NCI-H446 treated with DMSO at 0.1 percent for 48 hours (cell line): Measurements from ENCODE around the gene ADCYAP1R1.

Experiments used
- DNase-seq: peaks from one replicate; lab custom pipeline; 2025; lab: John Stamatoyannopoulos, UW

Gene ADCYAP1R1

DNA sequence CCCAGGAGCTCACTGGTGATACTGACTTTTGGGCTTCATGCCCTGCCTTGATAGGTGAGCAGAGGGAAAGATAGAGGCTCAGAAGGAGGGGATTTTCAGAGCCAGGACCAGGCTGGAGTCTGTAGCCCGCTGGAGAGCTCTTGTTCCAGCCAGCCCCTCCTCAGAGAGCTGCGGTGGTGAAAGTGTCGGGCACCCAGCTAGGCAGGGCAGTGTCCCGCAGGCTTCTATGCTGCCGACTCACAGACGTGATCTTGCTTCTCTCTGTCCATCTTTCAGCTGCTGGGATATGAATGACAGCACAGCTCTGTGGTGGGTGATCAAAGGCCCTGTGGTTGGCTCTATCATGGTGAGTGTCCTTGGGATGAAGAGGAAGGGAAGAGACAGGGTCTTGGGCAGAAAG, 35.2 kb downstream of the ADCYAP1R1 start:
- no peak for DNase-seq

DNA sequence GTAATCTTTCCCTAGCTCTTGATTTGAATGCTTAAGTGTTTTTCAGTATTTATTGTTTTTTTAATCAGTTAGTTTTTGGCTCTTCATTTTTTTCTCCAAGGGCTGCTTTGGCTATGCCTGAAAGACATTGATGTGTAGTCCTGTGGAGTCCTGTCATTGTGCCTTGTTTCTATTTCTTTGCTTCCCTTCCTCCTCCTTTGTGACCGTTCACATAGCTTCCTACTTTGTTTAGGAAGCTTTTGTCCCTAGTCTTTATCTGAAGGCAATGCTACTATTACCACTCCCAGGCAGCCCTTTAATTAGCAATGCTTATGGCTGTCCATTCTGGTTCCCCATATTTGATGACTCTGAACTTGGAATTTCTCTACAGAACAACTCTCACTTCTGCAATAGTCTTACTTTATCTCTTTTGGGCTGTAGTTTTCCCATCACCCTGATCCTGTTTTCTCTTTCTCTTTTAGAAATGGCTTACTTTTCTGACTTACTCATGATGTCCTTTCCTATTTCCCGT, 39.9 kb downstream of the ADCYAP1R1 start:
- no peak for DNase-seq

DNA sequence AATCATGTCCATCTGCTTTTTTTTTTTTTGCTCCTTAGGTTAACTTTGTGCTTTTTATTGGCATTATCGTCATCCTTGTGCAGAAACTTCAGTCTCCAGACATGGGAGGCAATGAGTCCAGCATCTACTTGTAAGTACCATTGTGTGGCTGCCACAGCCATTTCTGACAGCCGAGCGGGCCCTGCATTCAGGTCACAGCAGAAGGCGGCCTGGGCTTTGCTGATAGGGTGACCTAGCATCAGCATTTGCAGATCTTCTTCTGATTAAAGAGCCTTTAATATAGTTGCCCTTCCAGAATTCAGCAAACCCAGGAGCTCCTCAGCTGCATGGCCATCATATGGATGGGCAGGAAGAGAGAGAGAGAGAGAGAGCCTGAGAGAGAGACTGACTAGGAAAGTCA, 40.5 kb downstream of the ADCYAP1R1 start:
- DNase-seq = no peak

DNA sequence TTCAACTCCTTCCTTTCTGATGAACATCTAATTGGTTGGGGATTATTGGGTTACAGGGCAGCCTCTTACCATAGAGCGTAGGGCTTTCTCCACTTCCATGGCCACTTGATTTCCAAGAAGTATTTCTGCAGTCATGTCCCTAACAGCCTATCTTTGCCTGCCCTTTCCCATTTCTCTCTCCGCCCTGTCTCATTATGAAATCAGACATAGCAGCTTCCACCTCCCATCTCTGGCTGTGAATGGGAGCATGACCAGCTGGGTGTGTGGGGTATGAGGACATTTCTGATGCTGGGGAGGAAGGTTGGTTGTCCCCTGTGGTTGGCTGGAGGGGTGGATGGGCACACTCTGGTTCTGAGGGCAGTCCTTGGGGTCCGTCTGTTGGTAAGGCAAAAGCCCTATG, 41.2 kb downstream of the ADCYAP1R1 start:
- no peak for DNase-seq

DNA sequence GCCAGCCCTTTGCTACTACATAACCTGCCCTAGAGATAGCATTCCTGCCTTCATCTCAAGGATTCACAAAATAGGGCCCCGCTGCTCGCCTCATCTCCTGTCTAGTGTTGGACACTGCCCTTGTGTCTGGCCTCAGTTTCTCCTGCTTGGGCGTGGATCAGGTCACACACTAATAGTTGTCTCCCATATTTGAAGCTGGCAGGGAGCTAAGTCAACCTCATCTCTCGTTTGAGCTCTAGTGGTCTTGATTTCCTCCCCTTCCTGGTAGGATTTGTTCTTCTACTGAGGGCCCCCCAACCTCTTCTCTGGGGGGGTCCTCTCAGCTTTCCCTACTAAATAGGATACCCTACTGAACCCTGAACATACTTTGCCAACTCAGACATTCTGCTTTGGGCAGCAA, 42.2 kb downstream of the ADCYAP1R1 start:
- no peak for DNase-seq

DNA sequence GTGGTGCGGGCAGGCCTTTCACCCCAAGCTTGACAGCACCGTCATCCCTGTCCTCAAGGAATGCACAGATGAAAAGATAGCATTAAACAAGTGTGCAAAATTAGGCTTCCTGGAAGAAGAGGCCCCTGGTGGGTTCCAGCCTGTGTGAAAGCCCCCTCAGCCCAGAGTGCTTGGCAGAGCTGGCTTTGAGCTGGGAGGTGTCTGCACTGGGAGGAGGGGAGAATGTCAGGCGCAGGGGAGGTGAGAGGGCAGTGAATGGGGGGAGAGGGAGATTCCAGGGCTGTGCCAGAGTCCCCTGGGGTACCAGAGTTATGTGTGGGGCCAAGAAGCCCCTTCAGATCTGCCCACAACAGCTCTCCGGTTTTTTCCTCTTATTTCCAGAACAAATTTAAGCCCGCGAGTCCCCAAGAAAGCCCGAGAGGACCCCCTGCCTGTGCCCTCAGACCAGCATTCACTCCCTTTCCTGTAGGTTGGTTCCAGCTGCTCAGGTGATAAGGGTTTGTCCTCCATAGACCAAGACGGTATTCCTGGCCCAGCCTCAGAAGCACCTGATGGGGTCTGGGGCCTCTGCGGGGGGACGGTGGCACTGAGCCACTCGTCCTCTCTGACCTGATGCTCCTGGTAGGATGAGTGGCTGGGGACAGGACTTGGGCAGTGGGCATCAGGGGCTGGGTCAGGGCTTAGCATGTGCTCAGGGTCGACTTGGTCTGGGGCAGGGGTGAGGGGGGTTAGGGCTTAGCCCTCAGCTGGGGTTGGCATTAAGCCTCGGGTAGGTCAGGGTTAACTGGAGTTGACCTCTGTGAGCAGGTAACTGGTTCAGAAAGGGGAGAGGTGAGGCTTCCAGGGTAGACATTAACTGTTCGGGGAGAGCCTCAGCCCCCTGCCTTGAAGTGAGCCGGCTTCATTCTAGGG, 43.4 kb downstream of the ADCYAP1R1 start:
- no peak for DNase-seq

DNA sequence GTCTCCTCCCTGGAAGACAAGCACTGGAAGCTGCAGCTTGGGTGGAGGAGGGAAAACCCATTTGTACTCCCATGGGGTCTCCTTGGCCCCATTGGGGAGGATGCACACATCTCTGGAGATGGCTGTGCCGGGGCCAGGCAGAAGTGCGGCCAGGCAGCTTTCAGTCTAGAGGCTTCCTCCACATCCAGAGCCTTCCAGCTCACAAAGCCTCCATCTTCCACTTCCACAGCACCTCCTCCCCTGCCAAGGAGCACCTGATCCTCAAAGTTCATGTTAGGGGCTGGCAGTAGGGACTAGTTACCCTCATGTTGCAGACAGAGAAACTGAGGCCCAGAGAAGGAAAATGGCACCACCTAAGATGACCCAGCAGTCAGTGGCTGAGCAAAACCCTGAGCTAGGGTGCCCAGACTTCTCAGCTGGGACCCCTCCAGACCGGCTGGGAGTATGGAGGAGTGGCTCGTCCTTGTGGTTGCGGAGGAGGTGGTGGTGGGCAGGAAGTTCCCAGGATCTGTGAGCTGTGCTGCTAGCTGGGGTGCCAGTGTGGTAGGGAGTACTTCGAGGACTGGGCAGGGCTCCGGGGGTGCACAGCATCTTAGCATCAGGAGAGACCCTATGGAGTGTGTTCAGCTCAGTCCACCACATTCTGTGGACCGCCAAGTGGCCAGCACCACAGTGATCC, 44.2 kb downstream of the ADCYAP1R1 start:
- DNase-seq = no peak

DNA sequence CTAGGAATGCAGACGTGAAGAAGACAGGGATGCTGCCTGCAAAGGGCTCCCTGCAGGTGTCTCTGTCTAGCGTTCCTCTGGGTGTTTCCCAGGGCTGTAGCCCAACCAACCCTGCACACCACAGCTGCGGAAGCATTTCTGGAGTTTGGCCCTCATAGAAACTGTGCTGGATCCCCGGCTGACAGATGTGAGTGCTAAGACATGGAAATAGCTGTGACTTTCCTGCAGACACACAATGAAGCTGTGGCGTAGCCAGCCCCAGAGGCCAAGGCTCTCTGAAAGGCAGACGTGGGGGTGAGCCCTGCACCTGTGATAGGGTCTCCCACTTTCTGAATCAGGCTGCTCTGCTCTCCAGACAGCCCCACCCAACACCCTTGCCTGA, 44.8 kb downstream of the ADCYAP1R1 start:
- no peak for DNase-seq

DNA sequence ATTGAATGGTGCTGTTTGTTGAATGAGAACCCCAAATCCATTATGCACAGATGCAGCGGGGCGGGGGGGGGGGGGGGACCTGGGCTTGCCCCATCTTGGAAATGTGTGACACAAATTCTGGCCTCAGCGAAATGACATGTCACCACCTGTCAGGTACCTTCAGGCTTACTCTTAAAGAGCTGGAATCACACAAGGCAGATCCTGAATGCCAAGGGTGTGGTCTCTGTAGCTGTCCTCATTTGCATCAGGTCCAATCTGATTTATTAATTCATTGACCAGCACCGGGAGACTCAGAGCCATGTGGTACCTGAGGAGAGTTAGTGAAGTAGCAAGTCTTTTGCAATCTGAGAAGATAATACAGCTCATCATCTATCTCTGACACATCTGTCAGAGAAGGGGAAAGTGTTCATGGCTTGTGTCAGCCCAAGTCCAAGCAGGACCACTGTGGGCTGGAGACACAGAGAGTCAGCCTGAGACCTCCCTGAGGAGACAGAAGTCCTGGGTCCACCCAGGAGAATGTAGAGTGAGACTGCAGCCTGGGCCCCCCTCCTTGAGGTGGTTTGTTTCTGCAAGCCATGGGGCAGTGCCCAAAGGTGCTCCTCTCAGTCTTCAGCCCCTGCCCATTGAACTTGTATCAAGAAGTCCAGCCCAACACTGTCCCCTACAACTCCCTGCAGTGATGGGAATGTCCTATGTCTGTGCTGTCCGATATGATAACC, 46.7 kb downstream of the ADCYAP1R1 start:
- no peak for DNase-seq

DNA sequence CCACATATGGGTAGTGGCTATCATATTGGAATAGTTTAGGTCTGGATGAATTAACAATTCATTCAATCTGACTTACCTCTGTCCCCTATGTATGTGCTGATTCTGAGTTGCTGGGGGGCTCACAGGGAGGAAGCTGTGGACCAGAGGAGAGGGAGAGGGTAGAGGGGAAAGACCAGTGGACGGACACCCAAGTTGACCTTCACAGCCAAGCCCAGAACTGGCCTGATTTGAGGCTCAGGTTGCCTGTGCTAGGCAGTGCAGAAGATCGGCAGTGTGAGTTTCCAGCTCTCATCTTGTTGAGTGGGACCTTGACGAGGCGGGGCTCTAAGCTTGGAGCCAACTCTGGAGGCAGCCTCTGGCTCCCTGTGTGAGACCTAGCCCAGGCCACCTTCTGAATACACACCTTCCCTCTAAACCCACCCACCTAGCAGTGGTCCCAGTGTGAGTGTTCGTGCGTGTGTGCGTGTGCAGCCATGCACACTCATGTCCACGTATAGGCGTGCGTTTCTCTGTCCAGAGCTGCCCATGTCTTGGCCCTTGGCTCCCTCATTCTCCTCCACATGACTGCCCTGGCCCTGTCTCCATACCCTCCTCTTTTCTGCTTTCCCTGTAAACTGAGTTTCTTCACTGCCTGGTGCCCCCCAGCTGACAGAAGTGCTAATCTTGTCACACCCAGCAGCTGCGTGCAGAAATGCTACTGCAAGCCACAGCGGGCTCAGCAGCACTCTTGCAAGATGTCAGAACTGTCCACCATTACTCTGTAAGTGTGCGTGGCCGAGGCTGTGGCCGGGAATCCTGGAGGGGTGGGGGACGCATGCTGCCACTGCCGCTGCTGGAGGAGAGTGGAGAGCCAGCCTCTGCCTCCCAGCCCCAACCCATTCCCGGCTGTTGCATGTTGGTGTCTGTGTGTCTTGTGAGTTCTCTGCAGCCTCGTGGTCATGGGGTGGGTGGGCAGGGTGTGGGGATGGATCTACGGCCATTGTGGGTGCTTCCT, 47.6 kb downstream of the ADCYAP1R1 start:
- DNase-seq = no peak

DNA sequence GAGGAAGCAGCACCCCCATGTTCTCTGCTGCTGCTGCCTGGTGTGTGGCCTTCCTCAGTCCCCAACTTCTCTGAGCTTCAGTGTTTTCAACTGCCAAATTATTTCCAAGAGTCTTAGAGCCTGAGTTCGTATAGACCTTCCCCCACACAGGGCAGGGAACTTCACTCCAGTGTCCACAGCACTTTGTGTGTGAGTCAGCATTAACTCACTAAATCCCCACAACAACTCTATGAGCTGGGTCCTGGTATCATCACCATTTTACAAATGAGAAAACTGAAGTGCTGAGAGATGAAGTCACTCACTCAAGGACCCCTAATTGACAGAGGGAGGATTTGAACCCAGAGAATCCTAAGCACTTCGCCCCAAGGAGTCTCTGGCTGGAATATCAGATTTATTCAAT, 48.3 kb downstream of the ADCYAP1R1 start:
- no peak for DNase-seq

DNA sequence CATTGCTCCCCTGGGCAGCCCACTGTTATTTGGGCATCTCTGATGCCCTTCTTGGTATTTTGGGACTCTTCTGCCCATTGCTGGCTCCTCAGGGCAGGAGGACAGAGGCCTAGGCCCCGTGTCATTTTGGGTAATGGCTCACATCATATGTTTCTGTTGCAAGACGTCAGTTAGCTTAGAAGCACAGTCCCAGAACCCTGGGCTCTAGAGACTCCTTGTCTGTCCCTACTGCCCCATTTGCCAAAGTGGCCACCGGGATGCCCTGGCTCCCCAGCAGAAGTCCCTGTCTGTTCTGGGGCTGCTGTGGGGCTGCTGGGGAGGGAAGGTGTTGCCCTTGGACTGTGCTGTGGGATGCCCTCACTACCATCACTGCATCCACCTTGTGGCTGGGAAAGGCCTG, 48.8 kb downstream of the ADCYAP1R1 start:
- DNase-seq = no peak

DNA sequence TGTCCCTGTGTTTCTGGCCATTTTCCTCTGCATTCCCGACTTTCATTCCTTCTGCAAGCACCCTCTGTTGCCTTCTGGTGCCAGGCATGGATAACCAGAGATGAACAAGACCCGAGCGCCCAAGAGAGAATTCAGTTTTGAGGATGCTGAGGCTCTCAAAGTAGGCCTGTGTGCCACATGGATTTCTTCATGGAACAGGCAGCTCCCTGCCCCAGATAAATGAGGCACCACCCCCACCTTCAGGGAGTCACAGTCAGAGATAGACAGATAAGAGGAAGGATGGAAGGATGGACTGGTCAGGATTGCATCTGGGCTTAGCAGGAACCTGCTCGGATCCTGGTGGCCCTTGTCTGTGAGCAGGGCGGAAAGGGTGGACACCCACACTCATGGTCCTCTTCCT, 49.4 kb downstream of the ADCYAP1R1 start:
- DNase-seq = no peak

DNA sequence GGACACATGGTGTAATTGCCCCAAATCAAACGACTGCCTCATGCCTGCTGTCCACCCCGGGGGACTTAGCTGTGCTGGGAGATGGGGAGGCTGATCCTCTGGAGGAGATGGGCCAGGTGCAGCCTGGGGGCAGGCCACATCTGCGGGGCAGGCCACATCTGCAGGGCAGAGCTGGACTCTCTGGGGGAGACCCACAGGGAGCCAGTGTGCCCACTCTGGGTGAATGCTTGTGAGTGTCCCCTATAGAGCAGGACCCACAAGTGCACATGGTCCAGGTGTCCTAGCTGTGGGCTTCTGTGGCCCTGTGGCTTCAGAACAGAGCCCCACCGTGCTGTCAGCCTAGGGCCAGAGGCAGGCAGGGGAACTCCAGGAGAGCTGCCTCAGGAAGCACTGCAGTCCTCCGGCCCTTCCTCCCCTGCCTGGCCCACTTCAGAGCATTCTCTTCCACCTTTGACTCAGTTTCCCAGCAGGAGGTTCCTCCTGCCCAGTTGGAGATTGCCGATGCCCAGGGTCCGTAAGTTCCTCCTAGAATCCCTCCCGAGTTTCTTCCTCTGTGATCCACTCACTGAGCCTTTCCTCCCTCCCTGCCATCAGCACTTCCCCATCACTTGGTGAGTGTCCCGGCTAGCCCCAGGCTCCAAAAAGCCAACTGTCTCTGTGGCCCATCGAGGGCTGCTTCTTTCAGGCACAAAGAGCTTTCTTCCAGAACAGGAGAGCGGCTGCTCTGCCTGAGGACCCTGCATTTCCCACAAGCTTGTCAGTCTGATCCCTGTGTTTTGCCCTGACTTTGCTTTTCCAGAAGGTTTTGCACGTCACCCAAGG, 50.3 kb downstream of the ADCYAP1R1 start:
- no peak for DNase-seq

DNA sequence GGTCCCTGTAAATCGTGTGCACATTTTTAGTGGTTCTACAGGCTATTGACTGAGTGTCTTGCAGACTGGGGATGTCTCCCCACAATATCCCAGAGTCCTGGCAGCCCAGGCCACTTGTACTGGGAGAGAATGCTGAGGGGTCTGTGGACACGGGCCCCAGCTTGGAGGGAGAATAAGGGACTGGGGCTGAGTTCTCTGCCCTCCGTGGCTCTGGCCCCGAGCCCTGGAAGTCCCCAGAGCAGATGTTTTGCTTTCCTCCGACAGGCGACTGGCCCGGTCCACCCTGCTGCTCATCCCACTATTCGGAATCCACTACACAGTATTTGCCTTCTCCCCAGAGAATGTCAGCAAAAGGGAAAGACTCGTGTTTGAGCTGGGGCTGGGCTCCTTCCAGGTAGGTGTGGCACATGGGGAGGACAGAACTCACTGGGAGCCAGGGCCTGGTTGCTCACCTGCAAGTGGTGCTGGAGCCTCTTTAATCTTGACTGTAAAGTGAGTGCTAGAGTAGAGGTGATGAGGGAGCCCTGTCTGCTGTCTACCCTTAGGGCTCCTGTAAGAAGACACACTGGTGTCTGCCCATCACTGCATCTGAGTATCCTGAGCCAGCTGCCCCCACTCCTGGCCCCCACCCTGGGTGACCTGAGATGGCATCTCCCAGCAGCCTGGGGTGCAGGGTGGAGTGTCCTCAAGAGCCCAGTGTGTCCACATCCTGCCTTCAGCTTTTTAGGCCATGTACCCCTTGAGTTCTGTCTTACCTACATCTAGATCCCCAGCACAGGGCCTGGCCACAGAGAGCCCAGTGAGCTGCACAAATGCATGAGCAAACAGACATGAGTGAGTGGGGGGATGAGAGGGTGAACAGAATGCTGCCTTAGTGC, 51.1 kb downstream of the ADCYAP1R1 start:
- no peak for DNase-seq

DNA sequence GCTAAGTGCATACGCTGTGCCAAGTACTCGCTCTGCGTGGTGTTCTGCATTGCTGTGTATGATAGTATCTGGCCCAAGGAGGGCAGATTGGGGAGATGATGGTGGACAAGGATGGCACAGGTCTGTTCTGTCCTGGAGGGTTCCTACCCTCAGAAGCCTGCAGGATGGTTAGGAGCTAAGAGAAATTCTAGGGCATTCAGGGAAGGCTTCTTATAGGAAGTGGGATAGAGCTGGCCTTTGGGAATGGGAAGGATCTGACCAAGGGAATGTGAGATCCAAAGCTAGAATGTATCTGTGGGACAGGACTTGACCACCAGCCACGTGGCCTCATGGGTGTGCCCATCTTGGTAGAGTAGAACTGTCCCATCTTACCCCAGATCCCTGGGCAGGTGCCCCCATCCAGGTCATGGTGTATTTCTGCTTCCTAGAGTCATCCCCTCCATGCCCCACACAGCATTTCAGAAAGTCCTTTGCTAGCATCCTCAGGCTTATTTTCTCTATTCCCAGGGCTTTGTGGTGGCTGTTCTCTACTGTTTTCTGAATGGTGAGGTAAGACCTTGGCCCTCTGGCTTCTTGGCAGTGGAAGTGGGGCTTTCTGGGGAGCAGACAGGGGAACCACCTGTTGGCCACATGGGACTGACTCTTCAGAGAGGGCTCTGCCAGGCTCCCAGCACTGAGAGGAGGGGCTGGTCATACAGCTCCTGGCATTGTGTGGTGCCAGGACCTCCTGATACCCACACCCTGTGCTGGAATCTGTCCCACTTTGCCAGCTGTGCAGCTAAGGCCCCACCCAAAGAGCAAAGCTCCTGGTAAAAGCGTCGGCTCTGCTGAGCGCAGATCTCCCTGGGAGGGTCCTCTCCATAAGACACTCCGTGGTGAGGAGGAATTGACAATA, 52.5 kb downstream of the ADCYAP1R1 start:
- peak; percentile 7 for DNase-seq

DNA sequence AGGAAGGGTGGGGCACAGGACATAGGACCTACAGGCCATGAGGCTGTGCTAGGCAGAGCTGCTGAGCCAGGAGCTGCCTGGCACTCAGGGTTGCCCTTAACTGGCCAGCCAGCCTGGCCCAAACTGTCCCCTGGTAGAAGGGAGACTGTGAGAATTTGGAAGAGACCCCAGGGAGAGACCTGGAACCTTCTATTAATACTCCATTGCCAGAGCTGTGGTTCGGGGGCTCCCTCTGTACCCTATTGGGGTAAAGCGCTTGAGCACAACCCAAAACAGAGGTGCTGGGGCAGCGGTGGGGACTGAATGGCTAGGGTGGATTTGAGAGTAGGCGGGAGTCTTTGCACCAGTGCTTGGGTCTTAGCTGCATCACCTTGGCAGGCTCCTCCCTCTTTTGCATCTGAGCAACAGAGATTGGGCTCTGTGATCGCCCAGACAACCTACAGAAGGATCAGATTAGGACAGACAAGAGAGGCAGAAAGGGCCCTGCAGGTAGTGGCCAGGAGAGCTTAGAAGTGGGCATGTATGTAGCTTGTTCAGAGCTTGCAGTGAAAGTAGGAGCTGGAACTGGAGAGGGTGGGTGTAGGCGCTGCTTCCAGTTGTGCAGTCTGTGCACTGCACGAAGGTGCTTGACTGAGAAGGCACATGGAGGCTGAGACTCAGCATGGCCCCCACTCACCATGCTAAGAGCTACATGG, 53.3 kb downstream of the ADCYAP1R1 start:
- DNase-seq = no peak
